Measurements from ENCODE around the gene PRRX2.

GRCh38 chr9:129733632-129733953, 68.1 kb downstream of the PRRX2 start:
- TF ChIP-seq, protein P1, sequence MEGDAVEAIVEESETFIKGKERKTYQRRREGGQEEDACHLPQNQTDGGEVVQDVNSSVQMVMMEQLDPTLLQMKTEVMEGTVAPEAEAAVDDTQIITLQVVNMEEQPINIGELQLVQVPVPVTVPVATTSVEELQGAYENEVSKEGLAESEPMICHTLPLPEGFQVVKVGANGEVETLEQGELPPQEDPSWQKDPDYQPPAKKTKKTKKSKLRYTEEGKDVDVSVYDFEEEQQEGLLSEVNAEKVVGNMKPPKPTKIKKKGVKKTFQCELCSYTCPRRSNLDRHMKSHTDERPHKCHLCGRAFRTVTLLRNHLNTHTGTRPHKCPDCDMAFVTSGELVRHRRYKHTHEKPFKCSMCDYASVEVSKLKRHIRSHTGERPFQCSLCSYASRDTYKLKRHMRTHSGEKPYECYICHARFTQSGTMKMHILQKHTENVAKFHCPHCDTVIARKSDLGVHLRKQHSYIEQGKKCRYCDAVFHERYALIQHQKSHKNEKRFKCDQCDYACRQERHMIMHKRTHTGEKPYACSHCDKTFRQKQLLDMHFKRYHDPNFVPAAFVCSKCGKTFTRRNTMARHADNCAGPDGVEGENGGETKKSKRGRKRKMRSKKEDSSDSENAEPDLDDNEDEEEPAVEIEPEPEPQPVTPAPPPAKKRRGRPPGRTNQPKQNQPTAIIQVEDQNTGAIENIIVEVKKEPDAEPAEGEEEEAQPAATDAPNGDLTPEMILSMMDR (IDR thresholded peaks at IDR 0.05) = no peak
- TF ChIP-seq ZFX (IDR thresholded peaks at IDR 0.05; ENCODE audit: borderline replicate concordance) = no peak
